GM23338 (cell line): ENCODE measurements around the gene COL24A1. TPM values are rescaled to one million over a fixed set of nuclear protein-coding genes. Genes with fewer than 3 reads are reported as not detected.

ENCODE experiments used
- ATAC-seq: fragments of 200-7000 bp; cut with Tn5 transposase; 3 replicates; pipeline ENCODE4 v1.9.1; 2020
- DNase-seq: peaks from one replicate; pipeline ENCODE4 v3.0.0-alpha.2; 2015; ENCODE audit warnings: low spot score
- H2AFZ ChIP-seq: fragments of 200-600 bp; sonication (generic); 2 replicates; pipeline ENCODE4 v1.8.0; 2016; ENCODE audit warnings: antibody characterized with exemption, mild to moderate bottlenecking, moderate library complexity
- H3F3A ChIP-seq: fragments of 200-600 bp; sonication (generic); replicated peaks from 2 replicates; pipeline ENCODE4 v1.8.0; 2017; ENCODE audit warnings: antibody characterized with exemption, mixed run types, low read depth
- H3K27ac ChIP-seq: fragments of 200-600 bp; sonication (generic); 2 replicates; pipeline ENCODE4 v1.6.1; 2016; ENCODE audit warnings: low read depth
- H3K27me3 ChIP-seq: fragments of 200-600 bp; sonication (generic); 2 replicates; pipeline ENCODE4 v1.8.0; 2016; ENCODE audit warnings: mild to moderate bottlenecking, mixed run types, moderate library complexity; ENCODE audit not compliant: insufficient read depth
- H3K36me3 ChIP-seq: fragments of 200-600 bp; sonication (generic); 2 replicates; pipeline ENCODE4 v1.8.0; 2016; ENCODE audit warnings: mild to moderate bottlenecking; ENCODE audit not compliant: insufficient read depth
- H3K4me1 ChIP-seq: fragments of 200-600 bp; sonication (generic); 2 replicates; pipeline ENCODE4 v1.8.0; 2016; ENCODE audit warnings: mild to moderate bottlenecking, moderate library complexity; ENCODE audit not compliant: insufficient read depth
- H3K4me2 ChIP-seq: fragments of 200-600 bp; sonication (generic); 2 replicates; pipeline ENCODE4 v1.7.1; 2017; ENCODE audit warnings: mixed run types
- H3K4me3 ChIP-seq: fragments of 200-600 bp; sonication (generic); 2 replicates; pipeline ENCODE4 v1.6.1; 2016; ENCODE audit warnings: mixed run types
- H3K79me2 ChIP-seq: fragments of 200-600 bp; sonication (generic); replicated peaks from 2 replicates; pipeline ENCODE4 v1.8.0; 2017; ENCODE audit warnings: mild to moderate bottlenecking; ENCODE audit not compliant: insufficient read depth
- H3K9me2 ChIP-seq: fragments of 200-600 bp; sonication (generic); 2 replicates; pipeline ENCODE4 v1.8.0; 2017; ENCODE audit not compliant: insufficient read depth
- H4K20me1 ChIP-seq: fragments of 200-600 bp; sonication (generic); replicated peaks from 2 replicates; pipeline ENCODE4 v1.8.0; 2017; ENCODE audit warnings: mild to moderate bottlenecking; ENCODE audit not compliant: insufficient read depth
- H3K27ac Mint-ChIP-seq: 2 replicates; pipeline ENCODE4 v1.8.0; 2020; ENCODE audit warnings: inconsistent platforms, mild to moderate bottlenecking, moderate library complexity, mixed read lengths
- H3K27me3 Mint-ChIP-seq: 3 replicates; pipeline ENCODE4 v1.8.0; 2022; ENCODE audit warnings: low read depth, mild to moderate bottlenecking, moderate library complexity, mixed read lengths, inconsistent platforms; ENCODE audit not compliant: insufficient read depth, poor library complexity
- H3K36me3 Mint-ChIP-seq: 3 replicates; pipeline ENCODE4 v1.8.0; 2021; ENCODE audit warnings: low read depth, mild to moderate bottlenecking, inconsistent platforms, moderate library complexity, mixed read lengths
- H3K4me1 Mint-ChIP-seq: 3 replicates; pipeline ENCODE4 v1.8.0; 2020; ENCODE audit warnings: mild to moderate bottlenecking, inconsistent platforms, mixed read lengths
- H3K4me3 Mint-ChIP-seq: 3 replicates; pipeline ENCODE4 v1.8.0; 2021; ENCODE audit warnings: moderate library complexity, mild to moderate bottlenecking, inconsistent platforms, mixed read lengths
- H3K9me3 Mint-ChIP-seq: 3 replicates; pipeline ENCODE4 v1.8.0; 2020; ENCODE audit warnings: moderate library complexity, mild to moderate bottlenecking, inconsistent platforms, mixed read lengths
- CREB1 ChIP-seq: fragments of 250-450 bp; sonication (Bioruptor Pico); IDR thresholded peaks from 2 replicates; pipeline ENCODE4 v1.5.0; 2020; ENCODE audit warnings: low read depth, mild to moderate bottlenecking, moderate library complexity
- EZH2phosphoT487 ChIP-seq: fragments of 200-600 bp; sonication (generic); IDR thresholded peaks from one replicate; pipeline ENCODE4 v1.8.1; 2018; ENCODE audit warnings: antibody characterized with exemption; ENCODE audit not compliant: unreplicated experiment
- JUNB ChIP-seq: IDR thresholded peaks from one replicate; pipeline ENCODE4 v1.6.1; 2016; ENCODE audit warnings: antibody characterized with exemption; ENCODE audit not compliant: unreplicated experiment
- NANOG ChIP-seq: IDR thresholded peaks from 2 replicates; pipeline ENCODE4 v1.6.1; 2016; ENCODE audit warnings: antibody characterized with exemption, borderline replicate concordance
- STAT1 ChIP-seq: IDR thresholded peaks from one replicate; pipeline ENCODE4 v1.6.1; 2016; ENCODE audit warnings: antibody characterized with exemption; ENCODE audit not compliant: unreplicated experiment
- polyA plus RNA-seq: library from polyadenylated mRNA; unstranded; fragments of >200 nt; fragmentation: Nextera tagmentation; extraction: Ambion mirVana; gene quantifications from 2 replicates; pipeline ENCODE4 v1.2.1, GENCODE V29; 2016
- total RNA-seq: library from RNA; depleted of rRNA; stranded (reverse); fragments of >200 nt; shearing (Covaris generic); gene quantifications from 2 replicates; pipeline ENCODE4 v1.2.3, GENCODE V29; 2014
- TF ChIP-seq, protein P1 (sequence below): IDR thresholded peaks from 2 replicates; pipeline ENCODE4 v1.6.1; 2016; ENCODE audit warnings: antibody characterized with exemption
- TF ChIP-seq, protein P2 (sequence below), 2 experiments: fragments of 200-600 bp in 1 of 2; sonication (generic) in 1 of 2; conservative IDR thresholded peaks; 2 replicates each; pipeline versions ENCODE4 v1.5.1 to v1.6.1; 2016 to 2017; ENCODE audit warnings: antibody characterized with exemption in 2 of 2, low read depth in 2 of 2, mild to moderate bottlenecking in 2 of 2, moderate library complexity in 1 of 2
- TF ChIP-seq, protein P3 (sequence below): IDR thresholded peaks from one replicate; pipeline ENCODE4 v1.6.1; 2018; ENCODE audit warnings: antibody characterized with exemption; ENCODE audit not compliant: unreplicated experiment

Gene COL24A1
- total and polyA plus RNA-seq, 2 experiments from 2014 or later: 1.2 to 2.1 TPM

DNA sequence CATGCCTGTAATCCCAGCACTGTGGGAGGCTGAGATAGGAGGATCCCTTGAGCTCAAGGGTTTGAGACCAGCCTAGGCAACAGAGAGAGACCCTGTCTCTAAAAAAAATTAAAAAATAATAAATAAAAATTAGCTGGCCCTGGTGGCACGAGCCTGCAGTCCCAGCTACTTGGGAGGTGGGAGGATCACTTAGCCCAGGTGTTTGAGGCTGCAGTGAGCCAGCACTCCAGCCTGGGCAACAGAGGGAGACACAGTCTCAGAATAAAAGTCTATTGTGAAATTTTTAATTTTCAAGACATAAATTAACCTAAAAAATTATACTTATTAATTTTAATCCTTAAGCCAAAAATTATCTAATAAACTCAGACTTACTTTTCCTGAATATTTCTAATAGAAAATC lies 317.1 kb downstream of the COL24A1 start:
- ATAC-seq (no peak), DNase-seq (no peak)
- Histone ChIP-seq H3K27me3 (no peaks in the 10 kb centered on the region), H3K4me1 (no peaks in the 10 kb centered on the region), H3K27ac (no peak overlapping the region), H3F3A (no peaks in the 10 kb centered on the region), H2AFZ (no peak overlapping the region), H3K36me3 (no peaks in the 10 kb centered on the region), H3K79me2 (no peaks in the 10 kb centered on the region), H3K9me2 (no peaks in the 10 kb centered on the region), H3K4me3 (no peak overlapping the region), H3K4me2 (no peak overlapping the region), H4K20me1 (no peaks in the 10 kb centered on the region)
- TF ChIP-seq STAT1: no peak
- TF ChIP-seq, protein P1, sequence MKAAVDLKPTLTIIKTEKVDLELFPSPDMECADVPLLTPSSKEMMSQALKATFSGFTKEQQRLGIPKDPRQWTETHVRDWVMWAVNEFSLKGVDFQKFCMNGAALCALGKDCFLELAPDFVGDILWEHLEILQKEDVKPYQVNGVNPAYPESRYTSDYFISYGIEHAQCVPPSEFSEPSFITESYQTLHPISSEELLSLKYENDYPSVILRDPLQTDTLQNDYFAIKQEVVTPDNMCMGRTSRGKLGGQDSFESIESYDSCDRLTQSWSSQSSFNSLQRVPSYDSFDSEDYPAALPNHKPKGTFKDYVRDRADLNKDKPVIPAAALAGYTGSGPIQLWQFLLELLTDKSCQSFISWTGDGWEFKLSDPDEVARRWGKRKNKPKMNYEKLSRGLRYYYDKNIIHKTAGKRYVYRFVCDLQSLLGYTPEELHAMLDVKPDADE: no peak
- TF ChIP-seq, protein P2, sequence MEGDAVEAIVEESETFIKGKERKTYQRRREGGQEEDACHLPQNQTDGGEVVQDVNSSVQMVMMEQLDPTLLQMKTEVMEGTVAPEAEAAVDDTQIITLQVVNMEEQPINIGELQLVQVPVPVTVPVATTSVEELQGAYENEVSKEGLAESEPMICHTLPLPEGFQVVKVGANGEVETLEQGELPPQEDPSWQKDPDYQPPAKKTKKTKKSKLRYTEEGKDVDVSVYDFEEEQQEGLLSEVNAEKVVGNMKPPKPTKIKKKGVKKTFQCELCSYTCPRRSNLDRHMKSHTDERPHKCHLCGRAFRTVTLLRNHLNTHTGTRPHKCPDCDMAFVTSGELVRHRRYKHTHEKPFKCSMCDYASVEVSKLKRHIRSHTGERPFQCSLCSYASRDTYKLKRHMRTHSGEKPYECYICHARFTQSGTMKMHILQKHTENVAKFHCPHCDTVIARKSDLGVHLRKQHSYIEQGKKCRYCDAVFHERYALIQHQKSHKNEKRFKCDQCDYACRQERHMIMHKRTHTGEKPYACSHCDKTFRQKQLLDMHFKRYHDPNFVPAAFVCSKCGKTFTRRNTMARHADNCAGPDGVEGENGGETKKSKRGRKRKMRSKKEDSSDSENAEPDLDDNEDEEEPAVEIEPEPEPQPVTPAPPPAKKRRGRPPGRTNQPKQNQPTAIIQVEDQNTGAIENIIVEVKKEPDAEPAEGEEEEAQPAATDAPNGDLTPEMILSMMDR (conservative IDR thresholded peaks at IDR 0.05; ENCODE audit: low read depth in 2 of 2): peak in 1 of 2 experiments; percentile 16; a peak in 1 of 4 replicates
- H3K9me3 Mint-ChIP-seq: no peaks in the 10 kb centered on the region
- no peaks in the 10 kb centered on the region for H3K4me1 Mint-ChIP-seq
- no peak overlapping the region for H3K4me3 Mint-ChIP-seq
- no peak overlapping the region for H3K27ac Mint-ChIP-seq
- H3K27me3 Mint-ChIP-seq: no peaks in the 10 kb centered on the region
- H3K36me3 Mint-ChIP-seq: no peaks in the 10 kb centered on the region

DNA sequence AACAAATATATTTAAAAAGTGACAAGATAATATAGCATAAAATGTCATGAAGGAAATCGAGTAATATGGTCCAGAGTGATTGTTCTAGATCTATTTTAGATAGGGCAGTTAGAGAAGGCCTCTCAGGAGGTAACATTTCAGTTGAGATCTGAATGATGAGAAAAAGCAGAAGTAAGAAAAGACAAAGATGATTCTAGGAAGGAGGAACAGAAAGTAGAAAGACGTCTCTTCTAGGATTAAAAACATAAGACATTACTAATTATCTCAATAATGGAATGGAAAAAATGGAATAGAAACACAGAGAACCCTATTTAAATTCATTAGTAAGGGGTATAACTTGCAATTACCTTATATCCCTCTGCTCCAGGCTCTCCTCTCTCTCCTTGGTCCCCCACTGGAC lies 318.3 kb downstream of the COL24A1 start:
- no peaks in the 10 kb centered on the region for H3F3A ChIP-seq
- no peaks in the 10 kb centered on the region for H4K20me1 ChIP-seq
- no peak overlapping the region for H3K27ac ChIP-seq
- no peaks in the 10 kb centered on the region for H3K36me3 ChIP-seq
- Mint-ChIP-seq H3K9me3 (no peaks in the 10 kb centered on the region), H3K4me3 (no peak overlapping the region), H3K36me3 (no peaks in the 10 kb centered on the region), H3K4me1 (no peaks in the 10 kb centered on the region), H3K27ac (no peak overlapping the region), H3K27me3 (no peaks in the 10 kb centered on the region)
- H3K79me2 ChIP-seq: no peaks in the 10 kb centered on the region
- no peak overlapping the region for H2AFZ ChIP-seq
- H3K4me1 ChIP-seq: no peaks in the 10 kb centered on the region
- TF ChIP-seq, protein P3, sequence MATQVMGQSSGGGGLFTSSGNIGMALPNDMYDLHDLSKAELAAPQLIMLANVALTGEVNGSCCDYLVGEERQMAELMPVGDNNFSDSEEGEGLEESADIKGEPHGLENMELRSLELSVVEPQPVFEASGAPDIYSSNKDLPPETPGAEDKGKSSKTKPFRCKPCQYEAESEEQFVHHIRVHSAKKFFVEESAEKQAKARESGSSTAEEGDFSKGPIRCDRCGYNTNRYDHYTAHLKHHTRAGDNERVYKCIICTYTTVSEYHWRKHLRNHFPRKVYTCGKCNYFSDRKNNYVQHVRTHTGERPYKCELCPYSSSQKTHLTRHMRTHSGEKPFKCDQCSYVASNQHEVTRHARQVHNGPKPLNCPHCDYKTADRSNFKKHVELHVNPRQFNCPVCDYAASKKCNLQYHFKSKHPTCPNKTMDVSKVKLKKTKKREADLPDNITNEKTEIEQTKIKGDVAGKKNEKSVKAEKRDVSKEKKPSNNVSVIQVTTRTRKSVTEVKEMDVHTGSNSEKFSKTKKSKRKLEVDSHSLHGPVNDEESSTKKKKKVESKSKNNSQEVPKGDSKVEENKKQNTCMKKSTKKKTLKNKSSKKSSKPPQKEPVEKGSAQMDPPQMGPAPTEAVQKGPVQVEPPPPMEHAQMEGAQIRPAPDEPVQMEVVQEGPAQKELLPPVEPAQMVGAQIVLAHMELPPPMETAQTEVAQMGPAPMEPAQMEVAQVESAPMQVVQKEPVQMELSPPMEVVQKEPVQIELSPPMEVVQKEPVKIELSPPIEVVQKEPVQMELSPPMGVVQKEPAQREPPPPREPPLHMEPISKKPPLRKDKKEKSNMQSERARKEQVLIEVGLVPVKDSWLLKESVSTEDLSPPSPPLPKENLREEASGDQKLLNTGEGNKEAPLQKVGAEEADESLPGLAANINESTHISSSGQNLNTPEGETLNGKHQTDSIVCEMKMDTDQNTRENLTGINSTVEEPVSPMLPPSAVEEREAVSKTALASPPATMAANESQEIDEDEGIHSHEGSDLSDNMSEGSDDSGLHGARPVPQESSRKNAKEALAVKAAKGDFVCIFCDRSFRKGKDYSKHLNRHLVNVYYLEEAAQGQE: no peak
- TF ChIP-seq JUNB (no peak), NANOG (no peak), CREB1 (CRISPR knock-in tag) (no peak), EZH2phosphoT487 (no peak)
- TF ChIP-seq, protein P2 (conservative IDR thresholded peaks at IDR 0.05; ENCODE audit: low read depth in 2 of 2): no peak
- H3K27me3 ChIP-seq: no peaks in the 10 kb centered on the region
- no peak overlapping the region for H3K4me3 ChIP-seq
- no peaks in the 10 kb centered on the region for H3K9me2 ChIP-seq
- DNase-seq (no peak), ATAC-seq (no peak)
- no peak overlapping the region for H3K4me2 ChIP-seq
